B cell (primary cell): ENCODE data around the gene GLRA1. TPM values are rescaled to one million over a fixed set of nuclear protein-coding genes. Genes with fewer than 3 reads are reported as not detected.

ENCODE experiments used
- ATAC-seq: fragments of 200-7000 bp; cut with Tn5 transposase; one replicate; pipeline ENCODE4 v1.10.0; 2021; ENCODE audit warnings: low read depth, mild to moderate bottlenecking, moderate number of reproducible peaks, moderate library complexity
- CTCF ChIA-PET: fragments of 350-600 bp; sonication (Branson Sonifier 250); formaldehyde crosslinking; loops from one replicate; lab custom pipeline; 2021; ENCODE audit warnings: antibody characterized with exemption, inconsistent platforms; lab: Charles Lee
- POLR2A ChIA-PET: fragments of 350-600 bp; sonication (Branson Sonifier 250); formaldehyde crosslinking; loops from one replicate; lab custom pipeline; 2021; ENCODE audit warnings: antibody characterized with exemption; lab: Charles Lee
- DNase-seq: peaks from one replicate; pipeline ENCODE4 v3.0.0; 2013
- H2AFZ ChIP-seq: 2 replicates; pipeline ENCODE4 v1.6.1; 2012; ENCODE audit warnings: mild to moderate bottlenecking, low read depth, low read length; ENCODE audit not compliant: insufficient read depth, poor library complexity, severe bottlenecking
- H3K27ac ChIP-seq, 2 donors: 1 replicate in 1 of 2; 2 replicates in 1 of 2; pipeline ENCODE4 v1.5.1; 2012 to 2013; ENCODE audit warnings: low read length in 2 of 2, mild to moderate bottlenecking in 2 of 2, moderate library complexity in 1 of 2
- H3K27me3 ChIP-seq, 4 experiments: fragments of 200-600 bp in 1 of 4; sonication (generic) in 1 of 4; replicated peaks in 1 of 4; 1 replicate in 2 of 4; 2 replicates in 2 of 4; pipeline versions ENCODE4 v1.6.1 to v1.7.0; 2013 to 2016; ENCODE audit warnings: low read length in 3 of 4, mild to moderate bottlenecking in 2 of 4, mixed read lengths in 1 of 4, moderate library complexity in 1 of 4; ENCODE audit not compliant: insufficient read depth in 4 of 4, control insufficient read depth in 3 of 4; ENCODE audit errors: control extremely low read depth in 1 of 4
- H3K36me3 ChIP-seq, 2 experiments: replicated peaks in 1 of 2; 1 replicate in 1 of 2; 2 replicates in 1 of 2; pipeline versions ENCODE4 v1.6.1 to v1.7.1; 2013; ENCODE audit warnings: low read length in 1 of 2; ENCODE audit not compliant: insufficient read depth in 2 of 2, control insufficient read depth in 1 of 2; ENCODE audit errors: control extremely low read depth in 1 of 2, extremely low read depth in 1 of 2
- H3K4me1 ChIP-seq, 2 donors: fragments of 200-600 bp in 1 of 2; sonication (generic) in 1 of 2; 1 replicate in 1 of 2; 2 replicates in 1 of 2; pipeline versions ENCODE4 v1.5.1 to v1.6.1; 2013 to 2017; ENCODE audit warnings: low read length in 2 of 2; ENCODE audit not compliant: control insufficient read depth in 2 of 2, insufficient read depth in 2 of 2
- H3K4me2 ChIP-seq: replicated peaks from 2 replicates; pipeline ENCODE3; 2012; ENCODE audit warnings: mild to moderate bottlenecking, low read depth, low read length; ENCODE audit not compliant: poor library complexity, severe bottlenecking
- H3K4me3 ChIP-seq, 5 experiments: fragments of 200-600 bp in 1 of 5; sonication (generic) in 1 of 5; 1 replicate in 3 of 5; 2 replicates in 2 of 5; pipeline versions ENCODE4 v1.5.1 to v1.7.0; 2011 to 2016; ENCODE audit warnings: low read length in 4 of 5, mild to moderate bottlenecking in 4 of 5, low read depth in 2 of 5, control low read depth in 1 of 5, moderate library complexity in 1 of 5; ENCODE audit not compliant: insufficient read depth in 1 of 5; ENCODE audit errors: control extremely low read depth in 1 of 5, extremely low read depth in 1 of 5
- H3K79me2 ChIP-seq: fragments of 200-600 bp; sonication (generic); one replicate; pipeline ENCODE4 v1.6.0; 2016; ENCODE audit warnings: low read length; ENCODE audit not compliant: control insufficient read depth, insufficient read depth
- H3K9ac ChIP-seq: fragments of 200-600 bp; sonication (generic); 2 replicates; pipeline ENCODE4 v1.6.1; 2017; ENCODE audit warnings: mild to moderate bottlenecking, low read length, moderate library complexity
- H3K9me3 ChIP-seq, 3 donors: one replicate each; pipeline versions ENCODE4 v1.6.1 to v1.7.1; 2013; ENCODE audit warnings: low read length in 2 of 3; ENCODE audit not compliant: control insufficient read depth in 2 of 3, insufficient read depth in 1 of 3; ENCODE audit errors: control extremely low read depth in 1 of 3
- H4K20me1 ChIP-seq: 2 replicates; pipeline ENCODE4 v1.6.0; 2012; ENCODE audit warnings: mild to moderate bottlenecking, low read length; ENCODE audit not compliant: insufficient read depth, control insufficient read depth, poor library complexity, severe bottlenecking
- H3K27ac Mint-ChIP-seq: one replicate; pipeline ENCODE4 v1.8.0; 2021; ENCODE audit warnings: mixed read lengths
- H3K27me3 Mint-ChIP-seq: one replicate; pipeline ENCODE4 v1.8.0; 2021; ENCODE audit warnings: mixed read lengths
- H3K4me1 Mint-ChIP-seq: one replicate; pipeline ENCODE4 v1.8.0; 2021; ENCODE audit warnings: mixed read lengths
- H3K4me3 Mint-ChIP-seq: one replicate; pipeline ENCODE4 v1.8.0; 2021; ENCODE audit warnings: mixed read lengths
- H3K9me3 Mint-ChIP-seq: one replicate; pipeline ENCODE4 v1.8.0; 2022; ENCODE audit warnings: mixed read lengths; ENCODE audit not compliant: insufficient read depth
- CTCF ChIP-seq: fragments of 200-600 bp; IDR thresholded peaks from one replicate; pipeline ENCODE4 v1.8.0; 2022; ENCODE audit warnings: antibody characterized with exemption, mild to moderate bottlenecking
- EZH2 ChIP-seq: IDR thresholded peaks from 2 replicates; pipeline ENCODE4 v1.6.1; 2012; ENCODE audit warnings: borderline replicate concordance, low read depth, mild to moderate bottlenecking, moderate library complexity, low read length; ENCODE audit not compliant: insufficient read depth, poor library complexity, severe bottlenecking
- WGBS: methylation state at CpG from one replicate; pipeline ENCODE4 v1.1.5; 2013; ENCODE audit warnings: missing lambda C conversion rate; ENCODE audit not compliant: insufficient coverage; 5-methylcytosine and 5-hydroxymethylcytosine counted together
- intact Hi-C: fragments of 100-400 bp; cut with micrococcal nuclease; formaldehyde crosslinking; loops from one replicate; pipeline ENCODE4 v1.10.0; 2022
- polyA plus RNA-seq: library from polyadenylated mRNA; depleted of rRNA; stranded (reverse); fragments of >200 nt; gene quantifications from 2 replicates; pipeline ENCODE4 v1.2.3, GENCODE V29; 2012
- total RNA-seq, 2 donors: library from RNA; stranded (reverse); fragments of 120-200 nt in 1 of 2; gene quantifications; 1 replicate in 1 of 2; 2 replicates in 1 of 2; pipeline versions ENCODE4 v1.2.3 to v1.2.4, GENCODE V29; 2013 to 2022

Gene GLRA1
- total and polyA plus RNA-seq, 2 donors (not counting 1 experiment from before 2014, with no cell fraction given) = not detected

- H3K27me3 Mint-ChIP-seq = no peaks in the 10 kb centered on the region
- POLR2A ChIA-PET = no interaction called here
- no CpG with 5 or more reads among the region's 1 CpG for WGBS
Measured at GRCh38 chr5:151815051-151815450, 109.6 kb downstream of the GLRA1 start.

More at GRCh38 chr5:151815051-151815450, 109.6 kb downstream of the GLRA1 start:
- Histone ChIP-seq H3K36me3 (peaks cover 2 to 17% of the 10 kb centered on the region in 2 experiments), H3K4me1 (no peaks in the 10 kb centered on the region), H3K27ac (no peak overlapping the region), H2AFZ (no peak overlapping the region), H3K4me2 (no peak overlapping the region), H3K27me3 (no peaks in the 10 kb centered on the region), H3K4me3 (no peak overlapping the region), H3K9me3 (no peaks in the 10 kb centered on the region), H3K9ac (no peak overlapping the region), H3K79me2 (no peaks in the 10 kb centered on the region), H4K20me1 (no peaks in the 10 kb centered on the region)
- intact Hi-C loops = no loop called here
- ATAC-seq (no peak), DNase-seq (no peak)
- TF ChIP-seq EZH2 (no peak), CTCF (no peak)
- no peaks in the 10 kb centered on the region for H3K4me1 Mint-ChIP-seq
- CTCF ChIA-PET = interaction anchor here (5.0 to 6.1 kb wide), 2 partner anchors 10 to 328 kb away, joined by 27 to 37 read pairs; no protein-coding TSS in a partner anchor
- H3K27ac Mint-ChIP-seq = no peak overlapping the region
- no peaks in the 10 kb centered on the region for H3K9me3 Mint-ChIP-seq
- H3K4me3 Mint-ChIP-seq = no peak overlapping the region
